Left colon (tissue), 2 donors: Measurements from ENCODE around the gene FGF22. TPM values are rescaled to one million over a fixed set of nuclear protein-coding genes. Genes with fewer than 3 reads are reported as not detected.

Experiments used
- ATAC-seq: fragments of 200-7000 bp; cut with Tn5 transposase; one replicate; pipeline ENCODE4 v1.9.1; 2020; ENCODE audit warnings: mild to moderate bottlenecking, moderate library complexity
- DNase-seq, 2 donors: peaks; one replicate each; pipeline ENCODE4 v3.0.0-alpha.2; 2020
- intact Hi-C, 2 donors: fragments of 100-400 bp; cut with DNase I in 1 of 2; cut with micrococcal nuclease in 1 of 2; formaldehyde crosslinking; loops; one replicate each; pipeline versions ENCODE4 v1.11.2 to v1.14.0; 2022; cut with DNase I, micrococcal nuclease
- total RNA-seq, 2 donors: library from RNA; stranded (reverse); fragmentation: NEBNext Ultra II Directional; extraction: Animal tissue kit (Norgen Biotek cat#: 25700); gene quantifications; one replicate each; pipeline ENCODE4 v1.2.1, GENCODE V29; 2021
- donor health status: DM: no; HTN: no; CAD: no.
- donor health status: DM: yes; HTN: yes; CAD: no.

Gene FGF22
- total RNA-seq, 2 donors from 2014 or later, result not detected

DNA sequence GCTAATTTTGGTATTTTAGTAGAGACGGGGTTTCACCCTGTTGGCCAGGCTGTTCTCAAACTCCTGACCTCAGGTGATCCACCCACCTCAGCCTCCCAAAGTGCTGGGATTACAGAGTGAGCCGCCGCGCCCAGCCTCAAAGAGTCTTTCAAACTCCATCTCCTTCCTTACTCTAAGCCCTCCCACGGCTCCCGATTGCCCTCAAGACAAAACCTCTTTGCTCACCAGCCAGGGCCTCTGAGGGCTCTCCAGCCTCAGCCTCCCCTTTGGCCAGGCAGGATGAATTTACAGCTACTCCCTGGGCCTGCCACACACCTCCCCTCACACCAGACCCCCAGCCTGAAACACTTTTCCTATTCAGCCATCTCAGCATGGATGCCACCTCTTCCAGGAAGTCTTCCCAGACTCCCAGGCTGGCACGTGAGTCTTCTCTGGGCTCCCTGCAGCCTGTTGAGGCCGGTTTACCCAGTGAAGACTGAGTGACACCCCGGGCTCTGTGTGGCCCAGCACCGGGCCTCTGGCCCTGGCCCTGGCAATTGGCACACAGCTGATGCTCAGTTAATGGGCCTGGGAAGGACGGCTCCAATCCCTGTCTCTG lies 48.0 kb downstream of the FGF22 start:
- DNase-seq, result no peak
- no peak for ATAC-seq
- intact Hi-C loops, result no loop called here

DNA sequence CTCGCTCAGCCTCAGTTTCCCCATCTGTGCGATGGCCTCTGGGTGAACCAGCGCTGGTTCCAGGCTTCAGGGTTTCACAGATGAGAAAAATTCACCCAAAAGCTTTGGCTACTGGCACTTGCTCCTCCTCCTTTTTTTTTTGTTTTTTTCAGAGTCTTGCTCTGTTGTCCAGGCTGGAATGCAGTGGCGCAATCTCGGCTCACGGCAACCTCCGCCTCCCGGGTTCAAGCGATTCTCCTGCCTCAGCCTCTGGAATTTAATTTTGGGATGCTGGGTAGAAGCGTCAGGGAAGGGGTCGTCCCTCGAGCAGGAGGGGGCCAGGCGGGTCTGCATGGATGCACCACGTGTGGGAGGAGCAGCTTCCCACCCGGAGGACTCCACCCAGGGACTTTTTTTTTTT lies 48.5 kb downstream of the FGF22 start:
- DNase-seq (no peak), ATAC-seq (no peak)
- intact Hi-C loops, result no loop called here

DNA sequence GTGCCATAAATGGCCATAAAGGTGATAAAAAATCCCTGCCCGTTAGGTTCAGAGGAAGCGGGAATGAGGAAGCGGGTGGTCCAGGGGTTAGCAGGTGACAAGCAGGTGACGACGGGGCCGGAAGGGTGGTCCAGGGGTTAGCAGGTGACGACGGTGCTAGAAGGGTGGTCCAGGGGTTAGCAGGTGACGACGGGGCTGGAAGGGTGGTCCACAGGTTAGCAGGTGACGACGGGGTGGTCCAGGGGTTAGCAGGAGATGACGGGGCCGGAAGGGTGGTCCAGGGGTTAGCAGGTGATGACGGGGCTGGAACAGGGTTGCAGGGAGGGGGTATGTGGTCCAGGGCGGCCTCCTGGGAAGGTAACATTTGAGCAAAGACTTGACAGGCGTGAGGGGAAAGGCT lies 49.3 kb downstream of the FGF22 start:
- DNase-seq (no peak), ATAC-seq (no peak)
- intact Hi-C loops, result no loop called here

DNA sequence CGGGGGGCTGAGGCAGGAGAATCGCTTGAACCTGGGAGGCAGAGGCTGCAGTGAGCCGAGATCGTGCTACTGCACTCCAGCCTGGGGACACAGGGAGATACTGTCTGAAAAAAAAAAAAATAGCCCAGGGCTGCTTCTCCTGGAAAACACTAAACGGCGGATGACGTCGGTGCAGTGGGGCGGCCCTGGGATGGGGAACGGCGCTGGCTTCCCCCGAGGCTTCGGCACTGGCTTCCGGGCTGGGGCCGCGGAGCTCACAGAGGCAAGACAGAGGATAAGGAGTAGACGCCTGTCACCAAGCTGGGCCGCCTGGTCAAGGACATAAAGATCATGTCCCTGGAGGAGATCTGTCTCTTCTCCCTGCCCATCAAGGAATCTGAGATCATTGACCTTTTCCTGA lies 50.5 kb downstream of the FGF22 start:
- intact Hi-C loops, result no loop called here
- no peak for DNase-seq
- no peak for ATAC-seq

Other genes starting within 250 kb of the FGF22 start
- under 1 TPM; 0.59 to 0.85 TPM for gene C2CD4C, start 230.7 kb upstream of the FGF22 start, total RNA-seq
- gene SHC2, start 178.8 kb upstream of the FGF22 start, total RNA-seq, result 1 to 10 TPM; 4.7 to 9.4 TPM
- gene MADCAM1, start 143.4 kb upstream of the FGF22 start, total RNA-seq, result 1 to 10 TPM; 3.1 to 5.9 TPM
- gene TPGS1, start 132.4 kb upstream of the FGF22 start, total RNA-seq, result 10 to 100 TPM; 17.4 to 19.9 TPM
- gene CDC34, start 108.1 kb upstream of the FGF22 start, total RNA-seq, result 10 to 100 TPM; 62.4 to 67.6 TPM
- gene GZMM, start 95.8 kb upstream of the FGF22 start, total RNA-seq, result under 1 TPM in 1 of 2 donors, not detected in 1; 0.67 TPM
- gene BSG, start 67.3 kb upstream of the FGF22 start, total RNA-seq, result 1,000 to 10,000 TPM in 1 of 2 donors, 100 to 1,000 TPM in 1; 751 to 1,370 TPM
- gene HCN2, start 50.0 kb upstream of the FGF22 start, total RNA-seq, result under 1 TPM; 0.15 to 0.39 TPM
- 10 to 100 TPM; 52.7 to 64.6 TPM for gene POLRMT, start 6.3 kb upstream of the FGF22 start, total RNA-seq
- 10 to 100 TPM; 60.1 to 73.1 TPM for gene RNF126, start 23.3 kb downstream of the FGF22 start, total RNA-seq
- 1 to 10 TPM; 4.9 to 8.7 TPM for gene FSTL3, start 36.5 kb downstream of the FGF22 start, total RNA-seq
- gene PRSS57, start 55.6 kb downstream of the FGF22 start, total RNA-seq, result not detected
- gene PALM, start 69.1 kb downstream of the FGF22 start, total RNA-seq, result 10 to 100 TPM in 1 of 2 donors, 1 to 10 TPM in 1; 8.7 to 11.9 TPM
- gene MISP, start 111.2 kb downstream of the FGF22 start, total RNA-seq, result 100 to 1,000 TPM; 414 to 461 TPM
- gene PTBP1, start 157.6 kb downstream of the FGF22 start, total RNA-seq, result 100 to 1,000 TPM; 253 to 306 TPM
- gene PLPPR3, start 182.1 kb downstream of the FGF22 start, total RNA-seq, result not detected
- not detected for gene AZU1, start 188.0 kb downstream of the FGF22 start, total RNA-seq
- gene PRTN3, start 201.1 kb downstream of the FGF22 start, total RNA-seq, result not detected
- under 1 TPM in 1 of 2 donors, not detected in 1; 0.81 TPM for gene ELANE, start 212.4 kb downstream of the FGF22 start, total RNA-seq
- 100 to 1,000 TPM in 1 of 2 donors, 10 to 100 TPM in 1; 57.0 to 136 TPM for gene CFD, start 219.8 kb downstream of the FGF22 start, total RNA-seq